GM18499 (cell line): ENCODE data around the gene MTFP1.

ENCODE experiments used
- ATAC-seq: cut with Tn5 transposase; IDR thresholded peaks from one replicate; pipeline ENCODE4 v1.9.1; 2021; ENCODE audit warnings: moderate number of reproducible peaks; ENCODE audit not compliant: insufficient read depth, unreplicated experiment

Gene MTFP1, protein sequence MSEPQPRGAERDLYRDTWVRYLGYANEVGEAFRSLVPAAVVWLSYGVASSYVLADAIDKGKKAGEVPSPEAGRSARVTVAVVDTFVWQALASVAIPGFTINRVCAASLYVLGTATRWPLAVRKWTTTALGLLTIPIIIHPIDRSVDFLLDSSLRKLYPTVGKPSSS

GRCh38 chr22:30425616-30426387 lies at the start of gene MTFP1:
Gene MTFP1 (plus strand): TSS chr22:30425768. CDS start chr22:30425880, 112 bp downstream.
- ATAC-seq, result no peak

GRCh38 chr22:30380011-30380410 lies 45.6 kb upstream of the MTFP1 start:
- ATAC-seq, result no peak

- no peak for ATAC-seq
These were observed 44.3 kb upstream of the MTFP1 start for GRCh38 chr22:30381264-30381663.

DNA sequence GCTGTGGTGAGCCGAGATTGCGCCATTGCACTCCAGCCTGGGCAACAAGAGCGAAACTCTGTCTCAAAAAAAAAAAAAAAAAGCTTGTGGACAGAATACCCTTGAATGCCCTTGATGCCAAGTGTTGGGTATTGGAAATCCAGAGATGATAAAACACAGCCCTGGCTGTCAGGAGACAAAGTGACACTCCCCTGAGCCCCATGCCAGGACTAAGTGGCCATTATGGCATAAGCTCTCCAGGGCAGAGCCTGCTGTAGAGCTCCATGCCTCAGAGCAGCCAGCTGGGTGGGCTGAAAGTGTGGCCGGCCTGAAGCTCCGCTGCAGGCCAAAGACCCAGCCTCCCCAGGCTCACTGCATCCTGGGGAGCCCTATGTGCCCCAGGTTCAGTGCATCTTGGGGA lies 43.2 kb upstream of the MTFP1 start:
- ATAC-seq, result no peak

DNA sequence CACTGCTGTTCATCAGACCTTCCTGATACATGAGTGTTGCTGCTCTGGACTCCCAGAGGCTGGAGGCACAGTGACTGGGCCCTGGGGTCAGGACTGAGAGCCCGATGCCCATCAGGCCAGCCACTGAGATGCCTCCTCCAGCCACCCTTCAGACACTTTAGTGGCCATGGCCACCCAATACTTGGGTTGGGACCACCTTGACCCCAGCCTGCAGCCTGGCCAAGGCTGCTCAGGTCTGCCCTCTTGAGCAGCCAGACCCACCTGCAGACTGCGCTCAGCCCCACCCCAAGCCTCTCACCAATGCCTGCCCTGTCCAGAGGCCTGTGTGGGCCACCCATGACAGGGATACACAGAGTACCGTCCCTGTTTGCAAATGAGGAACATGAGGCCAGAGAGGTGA lies 42.5 kb upstream of the MTFP1 start:
- no peak for ATAC-seq

DNA sequence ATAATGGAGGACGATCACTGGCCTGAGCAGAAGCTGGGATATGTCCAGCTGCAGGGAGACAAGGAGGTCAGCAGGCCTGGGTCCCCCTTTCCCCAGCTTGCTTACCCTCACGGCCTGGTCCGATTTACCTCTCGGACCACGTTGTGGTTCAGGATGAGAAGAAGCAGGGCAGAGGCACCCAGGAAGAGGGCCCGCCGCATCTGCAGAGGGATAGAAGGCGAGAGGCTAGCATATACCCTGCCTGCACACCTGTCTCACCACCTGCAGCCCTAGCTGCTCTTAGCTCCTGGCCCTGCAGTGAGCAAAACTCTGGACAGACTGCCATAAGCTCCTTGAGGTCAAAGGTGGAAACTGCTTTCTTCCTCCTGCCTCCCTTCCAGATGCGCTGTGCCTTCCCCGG lies 39.6 kb upstream of the MTFP1 start:
- no peak for ATAC-seq

GRCh38 chr22:30386608-30386959 lies 39.0 kb upstream of the MTFP1 start:
- no peak for ATAC-seq

GRCh38 chr22:30386960-30387827 lies 38.4 kb upstream of the MTFP1 start, which contains the start of gene RNF215:
Gene RNF215 (minus strand): TSS chr22:30387411. CDS start chr22:30387313, 98 bp downstream.
- ATAC-seq, result no peak

- ATAC-seq, result no peak
These were observed 34.4 kb upstream of the MTFP1 start for GRCh38 chr22:30390974-30391691.

DNA sequence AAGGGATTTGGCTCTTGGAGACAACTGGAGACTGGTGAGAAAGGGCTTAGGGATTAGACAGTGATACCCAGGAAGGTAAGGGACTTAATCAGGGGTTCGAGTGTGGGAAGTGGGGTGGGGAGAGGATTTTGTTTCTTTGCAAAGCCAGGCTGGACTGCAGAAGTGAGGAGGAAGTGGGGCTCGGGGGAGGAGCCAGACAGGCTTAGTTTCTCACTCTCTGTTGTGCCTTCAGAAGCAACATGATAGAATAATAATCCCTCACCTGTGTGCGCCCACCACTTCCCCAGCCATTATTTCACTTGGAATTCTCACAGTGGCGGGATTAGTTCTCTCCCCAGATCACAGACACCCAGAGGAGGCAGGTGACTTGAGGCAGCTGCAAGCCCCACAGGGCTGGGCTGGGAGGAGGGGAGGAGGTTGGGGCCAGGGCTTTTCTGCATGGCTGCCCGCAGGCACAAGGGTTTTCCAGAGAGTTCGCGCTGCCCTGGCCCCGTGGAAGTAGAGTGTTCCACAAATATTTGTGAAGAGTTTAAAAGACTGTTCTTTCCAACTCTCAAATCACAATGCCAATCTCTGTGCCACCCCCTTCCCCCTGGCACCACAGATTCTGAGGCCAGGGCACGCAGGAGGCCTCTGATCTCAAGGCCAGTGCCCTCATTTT lies 32.8 kb upstream of the MTFP1 start:
- no peak for ATAC-seq

DNA sequence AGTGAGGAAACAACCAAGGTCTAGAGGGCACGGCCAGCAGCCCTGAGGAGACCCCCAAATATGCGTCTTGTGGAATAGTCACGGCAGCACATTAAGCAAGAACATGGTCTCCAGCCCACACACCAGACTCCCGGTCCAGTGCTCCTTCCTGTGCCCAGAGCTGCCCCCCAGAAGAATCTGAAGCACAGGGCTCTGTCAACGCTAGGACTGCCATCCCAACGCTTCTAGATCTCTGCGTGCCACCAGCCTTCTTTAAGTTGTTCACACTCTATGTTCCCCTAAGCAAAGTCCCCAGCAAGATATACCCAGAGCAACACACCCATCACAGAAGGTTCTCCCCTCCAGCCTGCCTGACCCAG lies 32.3 kb upstream of the MTFP1 start:
- ATAC-seq, result no peak

GRCh38 chr22:30393885-30394284 lies 31.7 kb upstream of the MTFP1 start:
- ATAC-seq, result no peak

DNA sequence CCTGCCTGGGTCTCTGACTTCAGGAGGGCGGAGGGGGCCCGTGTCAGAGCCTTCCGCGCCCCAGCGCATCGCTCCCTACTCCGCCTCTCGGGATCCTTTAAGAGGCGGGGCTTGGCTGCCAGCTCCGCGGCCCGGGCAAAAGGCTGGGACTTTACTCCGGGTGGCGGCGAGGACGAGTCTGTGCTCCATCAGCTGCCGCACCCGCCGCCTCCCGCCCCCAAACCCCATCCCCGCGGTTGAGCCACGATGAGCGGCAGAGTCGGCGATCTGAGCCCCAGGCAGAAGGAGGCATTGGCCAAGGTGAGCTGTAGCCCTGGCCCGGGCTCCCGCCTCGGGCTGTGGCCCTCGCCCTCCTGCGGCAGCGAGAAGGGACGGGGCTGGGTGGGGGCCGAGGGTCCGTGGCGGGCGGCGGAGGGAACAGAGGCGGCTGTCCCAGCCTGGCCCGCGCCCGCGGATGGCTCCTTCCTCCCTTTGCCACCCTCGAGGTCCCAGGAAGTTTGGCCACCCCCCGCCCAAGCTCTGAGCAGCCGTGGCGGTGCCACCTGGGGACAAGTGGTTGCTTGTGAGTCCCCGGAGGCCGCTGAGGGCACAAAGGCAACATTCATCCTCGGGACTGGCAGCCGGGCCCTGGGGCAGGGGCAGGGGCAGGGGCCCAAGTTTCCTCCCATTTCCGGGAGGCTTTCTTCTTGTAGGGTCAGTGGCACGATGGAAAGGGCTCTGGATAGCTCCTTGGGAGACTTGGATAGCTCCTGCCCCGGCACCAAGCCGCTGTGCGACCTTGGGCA lies 28.5 kb upstream of the MTFP1 start, which contains the start of gene SEC14L2:
TSS of gene SEC14L2 (plus strand) at position 148 of the 785 bp plus-strand sequence. CDS start at position 247, 99 bp downstream.
- ATAC-seq, result no peak

DNA sequence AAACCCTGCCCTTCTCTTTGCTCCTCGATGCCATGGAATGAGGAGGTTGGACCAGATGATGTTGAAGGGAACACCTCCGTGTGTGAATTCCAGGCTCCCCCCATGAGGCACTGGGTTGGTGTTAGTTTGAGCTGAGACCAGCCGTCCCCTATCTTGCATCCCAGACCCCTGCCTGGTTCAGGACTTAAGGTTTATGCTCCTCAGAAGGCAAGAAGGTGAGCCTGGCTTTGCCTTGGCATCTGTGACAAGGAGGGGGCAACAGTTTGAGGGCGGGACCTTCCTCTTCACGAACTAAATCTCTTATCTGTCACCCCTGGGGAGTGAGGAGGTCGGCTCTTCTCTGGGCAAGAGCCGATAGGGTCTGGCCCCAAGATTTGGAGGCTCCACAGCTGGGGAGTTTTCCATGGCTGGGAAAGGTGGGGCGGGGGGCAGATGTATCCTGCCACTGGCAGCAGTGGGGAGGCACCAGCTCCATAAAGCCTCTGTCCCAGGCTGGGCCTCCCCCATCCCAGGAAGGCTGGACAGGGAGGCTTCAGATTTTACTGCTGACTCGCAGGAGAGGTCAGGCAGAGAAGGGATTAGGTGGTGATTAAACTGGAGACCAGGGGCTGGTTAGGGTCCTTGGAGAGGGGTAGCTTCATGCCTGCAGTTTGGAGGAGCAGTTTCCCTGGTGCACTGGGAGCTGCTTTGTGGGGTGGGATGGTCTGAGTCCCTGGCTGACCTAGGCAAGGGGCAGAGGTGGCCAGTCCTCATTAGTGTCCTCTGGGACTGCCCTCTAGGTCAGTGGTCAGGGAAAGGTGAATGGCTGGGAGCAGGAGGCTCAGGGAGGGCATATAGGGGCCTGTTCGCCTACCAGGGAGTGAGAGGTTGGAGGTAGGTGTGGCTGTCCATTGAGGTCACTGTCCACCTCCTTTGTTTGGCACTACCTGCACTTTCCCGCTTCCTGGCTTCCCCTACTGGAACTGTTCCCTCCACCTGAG lies 27.6 kb upstream of the MTFP1 start:
- ATAC-seq, result no peak

GRCh38 chr22:30398685-30399680 lies 26.6 kb upstream of the MTFP1 start:
- ATAC-seq, result no peak

DNA sequence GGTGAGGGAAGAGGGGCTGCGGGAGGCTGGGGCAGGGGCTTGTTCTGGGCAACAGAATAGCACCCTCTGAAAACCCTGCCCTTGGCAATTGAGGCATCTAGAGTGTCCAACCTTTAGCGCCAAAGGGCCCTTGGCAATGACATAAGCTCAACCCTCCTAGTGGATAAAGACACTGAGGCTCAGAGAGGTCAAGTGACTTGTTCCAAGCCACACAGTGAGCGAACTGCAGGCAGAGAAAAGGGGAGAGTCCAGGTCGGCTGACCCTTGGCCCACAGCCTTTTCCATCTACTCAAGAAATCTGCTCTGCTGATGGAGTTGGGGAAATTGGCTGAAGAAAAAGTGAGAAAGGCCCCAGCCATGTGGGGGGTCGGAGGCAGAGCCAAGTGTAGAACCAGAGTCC lies 25.9 kb upstream of the MTFP1 start:
- no peak for ATAC-seq

DNA sequence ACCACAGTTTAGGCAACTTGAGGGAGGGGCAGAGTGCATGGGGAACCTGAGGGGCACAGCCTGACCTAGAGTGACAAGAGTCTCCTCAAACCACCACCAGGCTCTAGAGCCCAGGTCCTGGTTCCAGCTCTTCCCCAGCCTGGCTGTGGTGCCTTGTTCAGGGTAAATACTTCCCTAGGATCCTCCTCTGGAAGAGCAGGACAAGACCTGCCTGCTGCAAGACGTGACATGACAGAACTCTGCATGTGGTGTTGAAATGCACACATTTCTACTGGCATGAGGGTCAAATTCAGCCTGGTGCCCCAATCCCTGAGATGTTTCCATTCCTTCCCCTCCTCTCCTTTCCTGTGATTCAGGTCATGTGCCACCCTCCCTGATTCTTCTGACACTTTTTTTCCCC lies 25.4 kb upstream of the MTFP1 start:
- no peak for ATAC-seq
